PC-3 (cell line): ENCODE results near the gene RAET1E. TPM values are rescaled to one million over a fixed set of nuclear protein-coding genes. Genes with fewer than 3 reads are reported as not detected.

Experiments
- ATAC-seq: fragments of 200-7000 bp; cut with Tn5 transposase; 2 replicates; pipeline ENCODE4 v1.9.1; 2020; ENCODE audit warnings: mild to moderate bottlenecking, moderate library complexity
- BruUV-seq: library from RNA; stranded (reverse); fragments of 400-500 nt; replicated peaks from 2 replicates; lab custom pipeline; 2021; lab: Mats Ljungman, UMichigan
- CTCF ChIA-PET: fragments of 300-600 bp; sonication (Branson Sonifier 250); formaldehyde crosslinking; loops from one replicate; lab custom pipeline; 2022; ENCODE audit warnings: antibody characterized with exemption; lab: Charles Lee
- POLR2A ChIA-PET: fragments of 300-600 bp; sonication (Branson Sonifier 250); formaldehyde crosslinking; loops from one replicate; lab custom pipeline; 2022; ENCODE audit warnings: antibody characterized with exemption; ENCODE audit not compliant: unreplicated experiment; lab: Charles Lee
- DNase-seq: peaks from one replicate; pipeline ENCODE4 v3.0.0-alpha.2; 2015
- H2AFZ ChIP-seq: fragments of 300-600 bp; sonication (generic); 2 replicates; pipeline ENCODE4 v1.6.0; 2016; ENCODE audit warnings: antibody characterized with exemption, low read length
- H3F3A ChIP-seq: fragments of 300-600 bp; sonication (generic); one replicate; pipeline ENCODE4 v1.6.0; 2017; ENCODE audit warnings: antibody characterized with exemption, low read length, control low read depth, mild to moderate bottlenecking; ENCODE audit not compliant: unreplicated experiment
- H3K27ac ChIP-seq: fragments of 300-600 bp; sonication (generic); 2 replicates; pipeline ENCODE4 v1.5.1; 2016; ENCODE audit warnings: mild to moderate bottlenecking, low read length
- H3K27me3 ChIP-seq: fragments of 300-600 bp; sonication (generic); 2 replicates; pipeline ENCODE4 v1.6.1; 2016; ENCODE audit warnings: low read length, mixed read lengths
- H3K36me3 ChIP-seq: fragments of 300-600 bp; sonication (generic); 2 replicates; pipeline ENCODE4 v1.6.1; 2016; ENCODE audit warnings: low read depth, mixed run types, low read length, mixed read lengths
- H3K4me1 ChIP-seq: fragments of 300-600 bp; sonication (generic); 2 replicates; pipeline ENCODE4 v1.5.1; 2016; ENCODE audit warnings: low read length; ENCODE audit not compliant: insufficient read depth
- H3K4me2 ChIP-seq: fragments of 300-600 bp; sonication (generic); 2 replicates; pipeline ENCODE4 v1.6.0; 2016; ENCODE audit warnings: low read length
- H3K4me3 ChIP-seq: fragments of 300-600 bp; sonication (generic); 2 replicates; pipeline ENCODE4 v1.5.1; 2016; ENCODE audit warnings: mild to moderate bottlenecking, low read length, mixed read lengths
- H3K79me2 ChIP-seq: fragments of 300-600 bp; sonication (generic); 2 replicates; pipeline ENCODE4 v1.6.1; 2017; ENCODE audit warnings: low read length, mixed read lengths
- H3K9ac ChIP-seq: fragments of 300-600 bp; sonication (generic); 2 replicates; pipeline ENCODE4 v1.6.0; 2016; ENCODE audit warnings: mild to moderate bottlenecking, low read length
- H3K9me2 ChIP-seq: fragments of 300-600 bp; sonication (generic); replicated peaks from 2 replicates; pipeline ENCODE4 v1.6.1; 2016; ENCODE audit warnings: mixed run types, low read length, mixed read lengths
- H3K9me3 ChIP-seq: fragments of 300-600 bp; sonication (generic); 2 replicates; pipeline ENCODE4 v1.6.1; 2016; ENCODE audit warnings: low read length, mixed read lengths
- H4K20me1 ChIP-seq: fragments of 300-600 bp; sonication (generic); 2 replicates; pipeline ENCODE4 v1.6.1; 2016; ENCODE audit warnings: low read length, mixed read lengths
- EZH2 ChIP-seq: fragments of 300-600 bp; sonication (generic); IDR thresholded peaks from one replicate; pipeline ENCODE4 v1.6.1; 2017; ENCODE audit warnings: antibody characterized with exemption, mild to moderate bottlenecking, low read length; ENCODE audit not compliant: unreplicated experiment
- EZH2phosphoT487 ChIP-seq: fragments of 300-600 bp; sonication (generic); IDR thresholded peaks from 2 replicates; pipeline ENCODE4 v1.6.1; 2018; ENCODE audit warnings: mild to moderate bottlenecking, antibody characterized with exemption, low read length, borderline replicate concordance
- intact Hi-C: fragments of 100-400 bp; cut with micrococcal nuclease; formaldehyde crosslinking; loops from 2 replicates; pipeline ENCODE4 v1.9.0; 2023
- total RNA-seq: library from RNA; depleted of rRNA; stranded (reverse); fragments of >200 nt; gene quantifications from 2 replicates; pipeline ENCODE4 v1.2.3, GENCODE V29; 2014
- TF ChIP-seq, protein P1 (sequence below): fragments of 300-600 bp; sonication (generic); conservative IDR thresholded peaks from 2 replicates; pipeline ENCODE4 v1.5.1; 2017; ENCODE audit warnings: antibody characterized with exemption, low read depth, mild to moderate bottlenecking, low read length

Gene RAET1E
- total RNA-seq, 1 experiment from 2014 or later, result 0.40 TPM

DNA sequence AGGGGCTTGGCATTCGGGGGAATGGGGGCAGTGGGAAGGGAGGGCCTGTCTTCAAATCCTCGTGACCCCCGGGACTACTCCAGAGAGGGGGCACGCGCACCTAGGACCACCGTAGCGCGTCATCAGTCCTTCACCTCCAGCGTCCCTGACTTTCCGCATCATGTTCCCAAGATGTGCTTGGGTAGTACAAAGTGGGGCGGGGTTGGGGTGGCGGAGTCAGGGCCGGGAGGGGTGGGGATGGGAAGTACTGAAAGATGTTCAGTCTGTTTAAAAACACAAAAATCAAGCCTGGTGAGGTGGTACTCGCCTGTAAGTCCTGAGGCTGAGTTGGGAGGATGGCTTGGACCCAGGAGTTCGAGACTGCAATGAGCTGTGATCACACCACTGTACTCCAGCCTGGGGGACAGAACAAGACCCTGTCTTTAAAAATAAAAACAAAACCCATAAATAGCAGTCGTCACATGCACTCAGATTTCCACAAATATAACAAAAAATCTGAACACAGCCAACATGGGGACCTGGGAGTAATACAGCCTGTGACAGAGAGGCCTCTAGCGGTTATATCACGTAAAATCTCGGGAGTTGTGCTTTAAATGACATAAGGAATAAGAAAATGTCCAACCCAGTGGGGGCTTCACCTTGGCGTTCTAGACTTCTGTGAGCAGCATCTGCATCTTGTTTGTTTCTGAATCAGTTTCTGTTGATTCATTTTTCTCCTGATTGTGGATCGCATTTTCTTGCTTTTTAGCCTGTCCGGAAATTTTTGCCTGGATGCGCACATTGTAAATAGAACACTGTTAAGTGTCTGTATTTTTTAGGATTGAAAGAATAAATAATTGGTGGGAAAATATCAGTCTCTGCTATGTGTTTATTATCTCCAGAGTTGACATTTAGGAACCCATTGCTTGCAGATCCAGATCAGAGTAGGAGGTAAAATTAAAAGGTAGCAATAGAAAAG, 33.1 kb downstream of the RAET1E start:
- peak overlapping the region; percentile 93 for H2AFZ ChIP-seq
- H3F3A ChIP-seq, result no peaks in the 10 kb centered on the region
- peak overlapping the region; percentile 33; the same call in 1 of the 2 replicates for H3K9ac ChIP-seq
- no peaks in the 10 kb centered on the region for H4K20me1 ChIP-seq
- H3K36me3 ChIP-seq, result no peaks in the 10 kb centered on the region
- peak; percentile 11 for ATAC-seq
- TF ChIP-seq EZH2phosphoT487, result no peak
- TF ChIP-seq, protein P1, sequence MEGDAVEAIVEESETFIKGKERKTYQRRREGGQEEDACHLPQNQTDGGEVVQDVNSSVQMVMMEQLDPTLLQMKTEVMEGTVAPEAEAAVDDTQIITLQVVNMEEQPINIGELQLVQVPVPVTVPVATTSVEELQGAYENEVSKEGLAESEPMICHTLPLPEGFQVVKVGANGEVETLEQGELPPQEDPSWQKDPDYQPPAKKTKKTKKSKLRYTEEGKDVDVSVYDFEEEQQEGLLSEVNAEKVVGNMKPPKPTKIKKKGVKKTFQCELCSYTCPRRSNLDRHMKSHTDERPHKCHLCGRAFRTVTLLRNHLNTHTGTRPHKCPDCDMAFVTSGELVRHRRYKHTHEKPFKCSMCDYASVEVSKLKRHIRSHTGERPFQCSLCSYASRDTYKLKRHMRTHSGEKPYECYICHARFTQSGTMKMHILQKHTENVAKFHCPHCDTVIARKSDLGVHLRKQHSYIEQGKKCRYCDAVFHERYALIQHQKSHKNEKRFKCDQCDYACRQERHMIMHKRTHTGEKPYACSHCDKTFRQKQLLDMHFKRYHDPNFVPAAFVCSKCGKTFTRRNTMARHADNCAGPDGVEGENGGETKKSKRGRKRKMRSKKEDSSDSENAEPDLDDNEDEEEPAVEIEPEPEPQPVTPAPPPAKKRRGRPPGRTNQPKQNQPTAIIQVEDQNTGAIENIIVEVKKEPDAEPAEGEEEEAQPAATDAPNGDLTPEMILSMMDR, result peak; percentile 73
- H3K9me2 ChIP-seq, result no peaks in the 10 kb centered on the region
- peak overlapping the region; percentile 33 for H3K27ac ChIP-seq
- H3K9me3 ChIP-seq, result no peaks in the 10 kb centered on the region
- intact Hi-C loops, result loop anchor here (1.0 kb wide), 4 partner anchors 18 to 61 kb away; no protein-coding TSS in a partner anchor
- ChIA-PET POLR2A (no interaction called here), CTCF (no interaction called here)
- peak; percentile 71 for DNase-seq
- TSS peak; percentile 40 for BruUV-seq
- no peaks in the 10 kb centered on the region for H3K27me3 ChIP-seq
- H3K4me2 ChIP-seq, result peak overlapping the region; percentile 86
- peaks cover 25% of the 10 kb centered on the region for H3K4me1 ChIP-seq
- peak overlapping the region; percentile 79 for H3K4me3 ChIP-seq
- H3K79me2 ChIP-seq, result peaks cover 32% of the 10 kb centered on the region

DNA sequence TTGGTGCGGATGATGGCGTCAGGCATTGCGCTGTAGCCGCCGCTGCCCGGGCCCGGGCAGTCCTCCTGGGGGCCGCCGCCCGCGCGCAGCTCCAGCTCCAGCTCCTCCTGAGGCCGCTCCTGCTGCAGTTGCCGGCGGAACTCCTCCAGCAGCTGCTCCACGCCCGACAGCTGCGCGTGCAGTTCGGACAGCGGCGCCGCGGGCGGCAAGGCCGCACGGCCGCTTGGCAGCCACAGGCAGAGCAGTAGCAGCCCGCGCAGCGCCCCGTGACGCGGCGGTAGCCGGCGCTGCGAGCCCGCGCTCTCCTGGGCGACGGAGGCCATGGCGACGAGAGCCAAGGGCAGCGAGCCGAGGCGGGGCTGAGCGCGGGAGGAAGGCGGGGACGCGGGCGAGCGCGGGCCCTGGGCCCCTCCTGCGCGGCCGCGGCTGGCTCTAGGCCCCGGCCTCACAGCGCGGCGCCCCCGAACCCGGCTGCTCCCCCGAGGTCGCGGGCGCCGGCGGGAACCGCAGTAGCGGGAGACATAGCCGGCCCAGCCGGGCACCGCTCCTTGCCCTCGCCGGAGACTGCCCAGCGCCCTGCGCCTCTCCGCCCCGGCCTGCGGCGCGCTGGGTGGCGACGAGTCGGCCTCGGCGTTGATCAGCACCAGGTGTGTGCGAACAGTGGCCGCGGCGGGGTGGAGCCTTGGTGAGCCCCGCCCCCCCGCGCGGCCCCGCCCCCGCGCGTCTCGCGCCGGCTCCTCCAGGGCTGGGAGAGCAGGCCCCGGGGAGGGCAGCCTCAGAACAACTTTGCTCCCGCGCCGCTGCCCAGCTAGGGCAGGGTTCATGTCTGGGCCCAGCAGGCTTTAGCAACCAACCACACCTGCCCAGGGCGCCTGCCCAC, 34.0 kb downstream of the RAET1E start, which contains the start of gene LRP11:
LRP11 (minus strand) TSS at position 662 of the 880 bp plus-strand sequence; CDS start at position 323, 339 bp downstream.
- POLR2A ChIA-PET, result no interaction called here
- H3K9me2 ChIP-seq, result no peaks in the 10 kb centered on the region
- intact Hi-C loops, result loop anchor here (1.0 kb wide), 2 partner anchors 9 to 62 kb away; no protein-coding TSS in a partner anchor
- no peaks in the 10 kb centered on the region for H3K27me3 ChIP-seq
- H3K9ac ChIP-seq, result peak within 1 kb of the TSS; percentile 64
- H3K27ac ChIP-seq, result peak within 1 kb of the TSS; percentile 43
- TF ChIP-seq EZH2, result no peak
- TF ChIP-seq EZH2phosphoT487, result no peak
- TF ChIP-seq, protein P1, result no peak
- no peaks in the 10 kb centered on the region for H3F3A ChIP-seq
- peak within 1 kb of the TSS; percentile 86 for H3K4me2 ChIP-seq
- H3K4me3 ChIP-seq, result peak within 1 kb of the TSS; percentile 79
- H3K9me3 ChIP-seq, result no peaks in the 10 kb centered on the region
- BruUV-seq, result no TSS peak
- DNase-seq (peak; percentile 88), ATAC-seq (peak; percentile 77)
- peaks cover 40% of the 10 kb centered on the region for H3K79me2 ChIP-seq
- H3K4me1 ChIP-seq, result peaks cover 27% of the 10 kb centered on the region
- H2AFZ ChIP-seq, result peak within 1 kb of the TSS; percentile 93
- H4K20me1 ChIP-seq, result no peaks in the 10 kb centered on the region
- H3K36me3 ChIP-seq, result no peaks in the 10 kb centered on the region
- CTCF ChIA-PET, result interaction anchor here (0.6 to 1.4 kb wide), 2 partner anchors 23 to 950 kb away, joined by 3 to 4 read pairs; no protein-coding TSS in a partner anchor
